Ascending aorta (tissue), 2 donors: Measurements from ENCODE around the gene LARP6. TPM values are rescaled to one million over a fixed set of nuclear protein-coding genes. Genes with fewer than 3 reads are reported as not detected.
A peak's percentile ranks its signal among the peaks of the same experiment; 100 is the strongest.
"Not testable (repeated sequence)": the region's sequence is repeated elsewhere in the genome, so short reads cannot be mapped to it uniquely, and the experiment has no call there.

Experiments used
- DNase-seq, 2 donors: peaks; one replicate each; pipeline ENCODE4 v3.0.0-alpha.2; 2019; ENCODE audit warnings: low spot score in 2 of 2
- H3K27ac ChIP-seq, 2 donors: fragments of 200-600 bp; sonication (generic); one replicate each; pipeline ENCODE4 v1.5.1; 2016 to 2017; ENCODE audit warnings: mild to moderate bottlenecking in 1 of 2
- H3K27me3 ChIP-seq: fragments of 200-600 bp; sonication (generic); one replicate; pipeline ENCODE4 v1.5.1; 2017
- H3K36me3 ChIP-seq, 2 donors: fragments of 200-600 bp; sonication (generic); one replicate each; pipeline ENCODE4 v1.5.1; 2016
- H3K4me1 ChIP-seq, 2 donors: fragments of 200-600 bp; sonication (generic); one replicate each; pipeline ENCODE4 v1.5.1; 2016 to 2017; ENCODE audit warnings: mild to moderate bottlenecking in 1 of 2
- H3K4me3 ChIP-seq, 2 donors: fragments of 200-600 bp; sonication (generic); one replicate each; pipeline ENCODE4 v1.5.1; 2016 to 2017; ENCODE audit warnings: mild to moderate bottlenecking in 1 of 2
- H3K9me3 ChIP-seq, 2 donors: fragments of 200-600 bp; sonication (generic); one replicate each; pipeline ENCODE4 v1.5.1; 2016
- CTCF ChIP-seq, 3 experiments: fragments of 200-600 bp in 2 of 3; fragments of 450-650 bp in 1 of 3; sonication (generic) in 2 of 3; IDR thresholded peaks; one replicate each; pipeline ENCODE4 v1.5.1; 2016 to 2019; ENCODE audit warnings: antibody characterized with exemption in 3 of 3, mild to moderate bottlenecking in 1 of 3, moderate library complexity in 1 of 3
- intact Hi-C: fragments of 100-400 bp; cut with DNase I; formaldehyde crosslinking; loops from one replicate; pipeline ENCODE4 v1.15.1; 2023
- total RNA-seq: library from RNA; depleted of rRNA; stranded (reverse); fragments of >200 nt; gene quantifications from one replicate; pipeline ENCODE4 v1.1.0, GENCODE V29; 2016

The LARP6 gene
- total RNA-seq, 1 donor from 2014 or later: 18.7 TPM

GRCh38 chr15:70825841-70826240, 28.1 kb downstream of the LARP6 start:
- H3K4me1 ChIP-seq: peaks cover 0 to 4% of the 10 kb centered on the region in 2 donors
- DNase-seq: peak in 1 of 2 donors; percentile 52
- intact Hi-C loops: loop anchor here (1.0 to 2.0 kb wide), 2 partner anchors 29 to 49 kb away; partner anchors contain the start of gene LARP6
- no peaks in the 10 kb centered on the region for H3K27me3 ChIP-seq
- peaks cover 2% of the 10 kb centered on the region in 2 donors for H3K36me3 ChIP-seq
- no peaks in the 10 kb centered on the region for H3K9me3 ChIP-seq
- TF ChIP-seq CTCF (IDR thresholded peaks at IDR 0.05): no peak
- no peak overlapping the region for H3K27ac ChIP-seq
- H3K4me3 ChIP-seq: no peak overlapping the region

- Histone ChIP-seq H3K27ac (no peak overlapping the region), H3K9me3 (no peaks in the 10 kb centered on the region), H3K4me3 (no peak overlapping the region), H3K36me3 (no peaks in the 10 kb centered on the region), H3K27me3 (no peaks in the 10 kb centered on the region), H3K4me1 (peaks cover 0 to 4% of the 10 kb centered on the region in 2 donors)
- TF ChIP-seq CTCF (IDR thresholded peaks at IDR 0.05): no peak
- intact Hi-C loops: no loop called here
- DNase-seq: no peak
These were observed 30.8 kb downstream of the LARP6 start for GRCh38 chr15:70823196-70823595.

GRCh38 chr15:70820214-70820613, 33.7 kb downstream of the LARP6 start:
- TF ChIP-seq CTCF (IDR thresholded peaks at IDR 0.05): no peak
- intact Hi-C loops: no loop called here
- Histone ChIP-seq H3K9me3 (no peaks in the 10 kb centered on the region), H3K4me3 (no peak overlapping the region), H3K27me3 (no peaks in the 10 kb centered on the region), H3K4me1 (no peaks in the 10 kb centered on the region), H3K27ac (no peak overlapping the region), H3K36me3 (no peaks in the 10 kb centered on the region)
- DNase-seq: no peak

- TF ChIP-seq CTCF (IDR thresholded peaks at IDR 0.05): no peak
- Histone ChIP-seq H3K4me1 (no peaks in the 10 kb centered on the region), H3K36me3 (no peaks in the 10 kb centered on the region), H3K9me3 (no peaks in the 10 kb centered on the region), H3K27ac (no peak overlapping the region), H3K27me3 (no peaks in the 10 kb centered on the region), H3K4me3 (no peak overlapping the region)
- intact Hi-C loops: no loop called here
- DNase-seq: no peak
These were observed 35.4 kb downstream of the LARP6 start for GRCh38 chr15:70818580-70818979.

GRCh38 chr15:70817266-70817665, 36.7 kb downstream of the LARP6 start:
- no peaks in the 10 kb centered on the region for H3K4me1 ChIP-seq
- no peaks in the 10 kb centered on the region for H3K9me3 ChIP-seq
- no peak overlapping the region for H3K4me3 ChIP-seq
- no peak for DNase-seq
- no peak overlapping the region for H3K27ac ChIP-seq
- H3K27me3 ChIP-seq: no peaks in the 10 kb centered on the region
- intact Hi-C loops: no loop called here
- TF ChIP-seq CTCF (IDR thresholded peaks at IDR 0.05): no peak
- no peaks in the 10 kb centered on the region for H3K36me3 ChIP-seq

- no peak for TF ChIP-seq CTCF (IDR thresholded peaks at IDR 0.05)
These were observed 38.4 kb downstream of the LARP6 start for GRCh38 chr15:70815604-70816003.

GRCh38 chr15:70815011-70815410, 38.9 kb downstream of the LARP6 start:
- H3K36me3 ChIP-seq, H3K4me3 ChIP-seq, H3K27ac ChIP-seq, H3K27me3 ChIP-seq, H3K4me1 ChIP-seq, intact Hi-C loops, DNase-seq, H3K9me3 ChIP-seq: not testable (repeated sequence)

More at GRCh38 chr15:70815604-70816003, 38.4 kb downstream of the LARP6 start:
- no peaks in the 10 kb centered on the region for H3K9me3 ChIP-seq
- no peak overlapping the region for H3K4me3 ChIP-seq
- no peaks in the 10 kb centered on the region for H3K36me3 ChIP-seq
- H3K27ac ChIP-seq: no peak overlapping the region
- intact Hi-C loops: no loop called here
- no peak for DNase-seq
- H3K4me1 ChIP-seq: peaks cover 0 to 3% of the 10 kb centered on the region in 2 donors
- no peaks in the 10 kb centered on the region for H3K27me3 ChIP-seq
